GM12891 (cell line): ENCODE data around the gene SMYD3.

Source experiments
- DNase-seq: peaks from one replicate; pipeline ENCODE4 v3.0.0; 2011; ENCODE audit warnings: low spot score; ENCODE audit not compliant: insufficient read length
- FAIRE-seq: peaks from 2 replicates; lab custom pipeline; 2011; peaks lifted over from hg19 to GRCh38; lab: Jason Lieb, UNC
- PAX5 ChIP-seq: IDR thresholded peaks from 2 replicates; pipeline ENCODE4 v1.6.1; 2011; ENCODE audit warnings: low read length, moderate library complexity, mild to moderate bottlenecking; ENCODE audit not compliant: insufficient read depth, severe bottlenecking
- POLR2A ChIP-seq: IDR thresholded peaks from 2 replicates; pipeline ENCODE4 v1.6.1; 2011; ENCODE audit warnings: low read depth, low read length, control low read depth
- POLR2AphosphoS5 ChIP-seq: IDR thresholded peaks from 2 replicates; pipeline ENCODE4 v1.6.1; 2011; ENCODE audit warnings: low read depth, low read length, control low read depth
- POU2F2 ChIP-seq: IDR thresholded peaks from 2 replicates; pipeline ENCODE4 v1.6.1; 2011; ENCODE audit warnings: low read depth, mild to moderate bottlenecking, control low read depth, low read length, moderate library complexity
- SPI1 ChIP-seq: IDR thresholded peaks from 2 replicates; pipeline ENCODE4 v1.6.1; 2011; ENCODE audit warnings: low read depth, low read length, control low read depth
- TAF1 ChIP-seq: IDR thresholded peaks from 2 replicates; pipeline ENCODE4 v1.6.1; 2011; ENCODE audit warnings: low read depth, low read length, control low read depth

The SMYD3 gene

GRCh38 chr1:245869847-245870246 lies 637.2 kb downstream of the SMYD3 start:
- DNase-seq (no peak), FAIRE-seq (no peak)
- TF ChIP-seq POLR2A, result no peak
- TF ChIP-seq SPI1, result no peak
- TF ChIP-seq POLR2AphosphoS5, result no peak
- TF ChIP-seq TAF1, result no peak
- TF ChIP-seq POU2F2, result no peak
- no peak for TF ChIP-seq PAX5

- FAIRE-seq, result no peak
- no peak for DNase-seq
- TF ChIP-seq POU2F2 (no peak), SPI1 (no peak), TAF1 (no peak), POLR2A (no peak), PAX5 (no peak), POLR2AphosphoS5 (no peak)
These were observed 639.3 kb downstream of the SMYD3 start for GRCh38 chr1:245867738-245868137.

- no peak for FAIRE-seq
- DNase-seq, result no peak
- TF ChIP-seq POLR2AphosphoS5 (no peak), SPI1 (no peak), PAX5 (no peak), TAF1 (no peak), POLR2A (no peak), POU2F2 (no peak)
These were observed 642.2 kb downstream of the SMYD3 start for GRCh38 chr1:245864872-245865271.

GRCh38 chr1:245863566-245864184 lies 643.4 kb downstream of the SMYD3 start:
- FAIRE-seq, result no peak
- DNase-seq, result no peak
- TF ChIP-seq POLR2AphosphoS5 (no peak), POLR2A (no peak), TAF1 (no peak), PAX5 (no peak), POU2F2 (no peak), SPI1 (no peak)

GRCh38 chr1:245862812-245863540 lies 644.1 kb downstream of the SMYD3 start:
- DNase-seq, result no peak
- TF ChIP-seq POLR2AphosphoS5 (no peak), POU2F2 (no peak), PAX5 (no peak), TAF1 (no peak), POLR2A (no peak), SPI1 (no peak)
- FAIRE-seq, result no peak

- no peak for DNase-seq
- FAIRE-seq, result no peak
- TF ChIP-seq SPI1 (no peak), PAX5 (no peak), TAF1 (no peak), POLR2A (no peak), POU2F2 (no peak), POLR2AphosphoS5 (no peak)
These were observed 646.2 kb downstream of the SMYD3 start for GRCh38 chr1:245860657-245861544.

GRCh38 chr1:245859493-245860114 lies 647.5 kb downstream of the SMYD3 start:
- TF ChIP-seq SPI1 (no peak), TAF1 (no peak), POU2F2 (no peak), PAX5 (no peak), POLR2A (no peak), POLR2AphosphoS5 (no peak)
- FAIRE-seq, result no peak
- DNase-seq, result no peak

- FAIRE-seq (no peak), DNase-seq (no peak)
- TF ChIP-seq TAF1, result no peak
- TF ChIP-seq PAX5, result no peak
- no peak for TF ChIP-seq SPI1
- TF ChIP-seq POLR2AphosphoS5, result no peak
- TF ChIP-seq POU2F2, result no peak
- no peak for TF ChIP-seq POLR2A
These were observed 648.2 kb downstream of the SMYD3 start for GRCh38 chr1:245858722-245859492.
